CD4-positive, CD25-positive, alpha-beta regulatory T cell (primary cell): ENCODE results near the gene KRTAP5-6. TPM values are rescaled to one million over a fixed set of nuclear protein-coding genes. Genes with fewer than 3 reads are reported as not detected.

Experiments
- ATAC-seq, 2 donors: fragments of 150-1000 bp; cut with Tn5 transposase; one replicate each; pipeline ENCODE4 v1.10.0; 2021; ENCODE audit warnings: low read depth in 2 of 2, moderate number of reproducible peaks in 2 of 2, moderate library complexity in 1 of 2
- DNase-seq, 3 donors: peaks; one replicate each; pipeline versions ENCODE4 v3.0.0 to v3.0.0-alpha.2; 2012 to 2022; ENCODE audit warnings: mixed read lengths in 1 of 3
- H3K27ac ChIP-seq: one replicate; pipeline ENCODE4 v1.7.0; 2013; ENCODE audit warnings: mild to moderate bottlenecking, low read length; ENCODE audit not compliant: insufficient read depth, poor library complexity, severe bottlenecking
- H3K27me3 ChIP-seq: one replicate; pipeline ENCODE4 v1.7.0; 2013; ENCODE audit warnings: low read length; ENCODE audit not compliant: control insufficient read depth, insufficient read depth
- H3K36me3 ChIP-seq: one replicate; pipeline ENCODE4 v1.7.0; 2013; ENCODE audit warnings: mild to moderate bottlenecking, low read length, moderate library complexity; ENCODE audit not compliant: control insufficient read depth, insufficient read depth
- H3K4me1 ChIP-seq: 2 replicates; pipeline ENCODE4 v1.7.0; 2013; ENCODE audit warnings: mild to moderate bottlenecking, low read length; ENCODE audit not compliant: insufficient read depth, control insufficient read depth, poor library complexity, severe bottlenecking
- H3K4me3 ChIP-seq: one replicate; pipeline ENCODE4 v1.7.0; 2013; ENCODE audit warnings: low read depth, mild to moderate bottlenecking, low read length, moderate library complexity
- H3K9me3 ChIP-seq, 2 experiments: 1 replicate in 1 of 2; 2 replicates in 1 of 2; pipeline ENCODE4 v1.7.0; 2013; ENCODE audit warnings: low read length in 2 of 2, mild to moderate bottlenecking in 1 of 2, moderate library complexity in 1 of 2; ENCODE audit not compliant: control insufficient read depth in 2 of 2
- H3K27ac Mint-ChIP-seq, 3 donors: one replicate each; pipeline ENCODE4 v1.8.0; 2020 to 2022; ENCODE audit warnings: mild to moderate bottlenecking in 3 of 3, mixed read lengths in 3 of 3, moderate library complexity in 2 of 3
- H3K27me3 Mint-ChIP-seq: one replicate; pipeline ENCODE4 v1.8.0; 2022; ENCODE audit warnings: mild to moderate bottlenecking, mixed read lengths
- H3K36me3 Mint-ChIP-seq: one replicate; pipeline ENCODE4 v1.8.0; 2020; ENCODE audit warnings: mixed read lengths
- H3K4me1 Mint-ChIP-seq, 4 donors: one replicate each; pipeline ENCODE4 v1.8.0; 2020 to 2022; ENCODE audit warnings: mixed read lengths in 4 of 4, mild to moderate bottlenecking in 1 of 4
- H3K4me3 Mint-ChIP-seq, 4 donors: one replicate each; pipeline ENCODE4 v1.8.0; 2020 to 2022; ENCODE audit warnings: mild to moderate bottlenecking in 4 of 4, mixed read lengths in 4 of 4, moderate library complexity in 3 of 4
- H3K9me3 Mint-ChIP-seq, 7 donors: one replicate each; pipeline ENCODE4 v1.8.0; 2020 to 2022; ENCODE audit warnings: mixed read lengths in 7 of 7, mild to moderate bottlenecking in 3 of 7, moderate library complexity in 2 of 7
- polyA plus RNA-seq, 4 donors: library from polyadenylated mRNA; unstranded; fragments of 300-500 nt; fragmentation: Illumina TruSeq; gene quantifications; one replicate each; pipeline ENCODE4 v1.2.3, GENCODE V29; 2021
- total RNA-seq: library from RNA; stranded (reverse); gene quantifications from one replicate; pipeline ENCODE4 v1.2.3, GENCODE V29; 2022

The KRTAP5-6 gene
- total and polyA plus RNA-seq, 5 donors from 2014 or later: not detected

DNA sequence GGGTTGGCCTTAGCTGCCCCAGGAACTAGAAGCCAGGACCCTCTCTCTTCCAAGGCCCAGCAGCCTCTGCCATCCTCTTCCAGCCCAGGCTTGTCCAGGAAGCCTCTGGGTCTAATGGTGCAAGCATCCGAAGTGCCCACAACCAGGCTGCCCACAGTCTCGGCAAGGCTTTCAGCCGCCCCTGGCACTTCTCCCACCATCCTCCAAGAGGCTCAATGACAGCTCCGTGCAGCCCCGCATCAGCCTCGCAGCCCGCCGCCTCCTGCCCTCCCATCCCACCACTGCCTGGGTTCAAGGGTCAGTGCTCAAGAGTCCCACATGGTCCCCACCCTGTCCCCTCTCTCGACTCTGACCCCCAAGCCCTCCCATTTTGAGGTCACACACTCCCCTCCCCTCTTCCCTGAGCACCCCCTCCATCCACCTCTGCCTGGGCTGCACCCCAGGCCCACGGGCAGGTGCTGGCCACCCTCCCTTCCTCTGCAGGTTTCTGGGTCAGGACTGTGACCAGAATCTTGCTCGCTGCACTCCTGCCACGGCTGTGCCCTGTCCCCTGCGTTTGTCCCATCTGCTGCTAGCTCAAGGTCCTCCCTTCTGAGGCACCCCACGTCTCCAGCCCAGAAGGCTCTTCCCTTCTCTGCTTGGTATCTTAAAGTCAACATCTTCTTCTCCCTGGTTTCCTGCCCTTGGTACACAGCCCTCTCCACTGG is 36.2 kb downstream of the KRTAP5-6 start:
- peaks cover 10% of the 10 kb centered on the region for H3K27me3 Mint-ChIP-seq
- no peak overlapping the region for H3K4me3 Mint-ChIP-seq

DNA sequence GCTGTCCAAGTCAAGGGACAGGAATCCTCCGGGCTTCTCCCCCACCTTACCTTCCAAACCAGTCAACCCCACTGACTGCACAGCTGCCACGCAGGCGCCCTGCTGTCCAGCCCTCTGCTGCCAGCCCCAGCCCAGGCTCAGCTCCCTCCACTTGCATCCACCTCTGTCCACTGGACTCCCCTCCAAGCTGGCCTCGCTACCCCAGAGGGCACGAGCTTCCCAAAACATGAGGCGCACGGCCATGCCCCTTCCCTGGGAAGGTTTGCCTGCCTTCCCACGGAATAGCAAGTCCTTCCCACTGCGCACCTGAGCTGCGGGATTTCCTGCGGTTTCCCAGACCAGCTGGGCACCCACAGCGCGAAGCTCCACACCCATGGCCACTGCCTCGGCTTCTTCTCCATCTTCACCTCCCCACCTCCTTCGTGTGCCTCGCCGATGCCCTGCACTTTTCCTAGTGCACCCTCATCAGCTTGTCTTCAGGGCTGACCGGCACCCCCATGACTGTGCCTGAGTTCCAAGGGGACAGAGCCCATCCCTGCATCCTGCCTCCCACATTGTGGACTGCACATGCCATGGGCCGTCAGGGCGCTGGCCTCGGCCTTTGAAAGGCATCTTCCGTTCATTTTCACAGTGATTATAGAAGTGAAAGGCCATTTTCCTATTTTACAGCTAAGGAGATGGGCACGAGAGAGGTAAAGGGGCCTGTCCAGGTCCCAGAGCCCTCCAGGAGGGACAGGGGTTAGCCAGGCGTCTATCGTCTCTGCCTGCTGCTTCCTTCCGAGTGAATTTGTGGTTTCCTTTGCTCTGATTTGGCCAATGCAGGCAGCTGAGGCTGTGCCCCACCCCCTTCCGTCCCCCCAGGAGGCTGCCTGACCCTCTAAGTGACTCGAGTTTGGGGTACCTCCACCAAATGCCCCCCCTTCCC is 37.0 kb downstream of the KRTAP5-6 start:
- peaks cover 9% of the 10 kb centered on the region for H3K4me1 ChIP-seq
- Mint-ChIP-seq H3K36me3 (peaks cover 4% of the 10 kb centered on the region), H3K9me3 (peaks cover 1 to 22% (median 6%) of the 10 kb centered on the region in 7 donors), H3K27me3 (peaks cover 2% of the 10 kb centered on the region), H3K4me1 (peaks cover 1 to 19% (median 6%) of the 10 kb centered on the region in 4 donors), H3K4me3 (no peak overlapping the region), H3K27ac (peak overlapping the region in 1 of 3 donors; percentile 59)
- peaks cover 14 to 17% of the 10 kb centered on the region in 2 experiments for H3K9me3 ChIP-seq
- H3K36me3 ChIP-seq: no peaks in the 10 kb centered on the region
- peaks cover 3% of the 10 kb centered on the region for H3K27me3 ChIP-seq
- no peak overlapping the region for H3K27ac ChIP-seq
- no peak for ATAC-seq
- DNase-seq: no peak
- H3K4me3 ChIP-seq: no peak overlapping the region

More for the DNA sequence above, 36.2 kb downstream of the KRTAP5-6 start:
- no peak for ATAC-seq
- H3K9me3 ChIP-seq: peaks cover 14 to 17% of the 10 kb centered on the region in 2 experiments
- H3K4me3 ChIP-seq: no peak overlapping the region
- no peaks in the 10 kb centered on the region for H3K36me3 ChIP-seq
- Mint-ChIP-seq H3K36me3 (peaks cover 4% of the 10 kb centered on the region), H3K9me3 (peaks cover 1 to 22% (median 6%) of the 10 kb centered on the region in 7 donors), H3K27ac (peak overlapping the region in 1 of 3 donors; percentile 44), H3K4me1 (peaks cover 4 to 26% (median 7%) of the 10 kb centered on the region in 4 donors)
- H3K27ac ChIP-seq: no peak overlapping the region
- peaks cover 9% of the 10 kb centered on the region for H3K4me1 ChIP-seq
- peaks cover 7% of the 10 kb centered on the region for H3K27me3 ChIP-seq
- no peak for DNase-seq

DNA sequence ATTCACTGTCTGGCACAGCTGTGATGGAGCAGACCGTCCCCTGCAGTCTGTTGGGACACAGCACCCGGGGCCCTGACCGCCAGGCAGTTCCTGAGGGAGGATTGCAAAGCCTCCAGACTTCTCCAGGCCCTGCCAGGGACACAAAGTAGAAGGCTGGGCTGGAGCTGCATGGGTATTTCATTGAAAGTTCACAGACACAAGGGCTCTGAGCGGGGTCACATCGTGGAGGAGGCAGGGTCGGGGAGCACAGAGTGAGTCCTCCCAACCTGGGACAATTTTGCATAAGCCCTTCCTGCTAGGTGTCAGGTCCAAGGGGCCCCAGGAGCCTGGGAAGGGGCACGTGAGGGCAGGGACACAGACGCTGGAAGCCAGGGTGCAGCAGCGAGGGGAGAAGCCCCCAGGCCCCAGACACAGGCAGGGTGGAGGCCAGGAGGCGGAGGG is 37.7 kb downstream of the KRTAP5-6 start:
- no peak overlapping the region for H3K4me3 Mint-ChIP-seq
- no peak overlapping the region for H3K4me3 ChIP-seq

DNA sequence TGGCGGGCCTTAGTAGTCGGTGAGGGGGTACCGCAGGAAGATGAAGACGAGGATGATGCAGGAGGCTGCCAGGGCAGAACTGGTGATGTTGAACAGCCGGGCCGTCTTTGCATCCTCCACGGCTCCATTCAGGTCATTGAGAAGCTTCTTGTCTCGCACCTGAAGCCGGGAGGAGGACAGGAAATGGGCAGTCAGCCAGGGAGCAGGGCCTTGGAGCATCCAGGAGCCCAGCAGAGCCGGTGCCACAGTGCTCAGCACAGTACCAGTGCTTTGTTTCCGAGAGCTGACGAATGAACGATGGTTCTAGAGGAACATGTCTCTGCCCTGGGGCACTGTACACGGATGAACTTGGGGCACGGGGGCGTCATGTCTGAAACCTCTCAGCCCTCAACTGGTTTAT is 38.3 kb downstream of the KRTAP5-6 start:
- no peak overlapping the region for H3K27ac Mint-ChIP-seq
- H3K4me3 Mint-ChIP-seq: no peak overlapping the region
- peaks cover 0 to 14% (median 6%) of the 10 kb centered on the region in 4 donors for H3K4me1 Mint-ChIP-seq
- no peak overlapping the region for H3K4me3 ChIP-seq
- H3K9me3 ChIP-seq: peaks cover 14 to 17% of the 10 kb centered on the region in 2 experiments
- H3K27me3 Mint-ChIP-seq: no peaks in the 10 kb centered on the region
- no peak overlapping the region for H3K27ac ChIP-seq
- DNase-seq (no peak), ATAC-seq (no peak)
- H3K36me3 ChIP-seq: no peaks in the 10 kb centered on the region
- peaks cover 9% of the 10 kb centered on the region for H3K4me1 ChIP-seq
- peaks cover 1% of the 10 kb centered on the region for H3K27me3 ChIP-seq
- peaks cover 4% of the 10 kb centered on the region for H3K36me3 Mint-ChIP-seq
- H3K9me3 Mint-ChIP-seq: peaks cover 1 to 22% (median 6%) of the 10 kb centered on the region in 7 donors

More for the DNA sequence above, 37.7 kb downstream of the KRTAP5-6 start:
- H3K36me3 Mint-ChIP-seq: peaks cover 4% of the 10 kb centered on the region
- Histone ChIP-seq H3K27ac (no peak overlapping the region), H3K4me1 (peaks cover 9% of the 10 kb centered on the region), H3K9me3 (peaks cover 14 to 17% of the 10 kb centered on the region in 2 experiments), H3K36me3 (no peaks in the 10 kb centered on the region), H3K27me3 (peaks cover 1% of the 10 kb centered on the region)
- H3K4me1 Mint-ChIP-seq: peaks cover 0 to 14% (median 6%) of the 10 kb centered on the region in 4 donors
- H3K9me3 Mint-ChIP-seq: peaks cover 1 to 22% (median 6%) of the 10 kb centered on the region in 7 donors
- H3K27ac Mint-ChIP-seq: no peak overlapping the region
- no peak for DNase-seq
- ATAC-seq: no peak
- H3K27me3 Mint-ChIP-seq: no peaks in the 10 kb centered on the region

DNA sequence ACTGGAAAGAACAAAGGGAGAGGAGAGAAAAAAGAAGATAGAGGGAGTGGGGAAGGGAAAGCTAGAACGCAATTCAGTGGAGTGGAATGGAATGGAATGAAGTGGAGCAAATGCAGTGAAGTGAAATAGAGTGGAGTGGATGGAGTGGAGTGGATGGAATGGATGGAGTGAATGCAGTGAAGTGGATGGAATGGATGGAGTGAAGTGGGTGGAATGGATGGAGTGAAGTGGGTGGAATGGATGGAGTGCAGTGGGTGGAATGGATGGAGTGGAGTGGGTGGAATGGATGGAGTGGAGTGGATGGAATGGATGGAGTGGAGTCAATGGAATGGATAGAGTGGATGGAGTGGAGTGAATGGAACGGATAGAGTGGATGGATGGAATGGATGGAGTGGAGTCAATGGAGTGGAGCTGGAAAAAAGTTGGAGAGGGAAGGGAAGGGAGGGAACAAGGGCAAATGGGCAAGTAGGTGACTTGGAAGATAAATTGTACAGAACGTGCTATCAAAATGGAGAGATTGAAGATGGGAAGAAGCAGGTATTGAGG is 39.5 kb downstream of the KRTAP5-6 start:
- H3K4me1 ChIP-seq: peaks cover 9% of the 10 kb centered on the region
- H3K4me3 ChIP-seq: no peak overlapping the region
- no peak overlapping the region for H3K27ac ChIP-seq
- Mint-ChIP-seq H3K27ac (no peak overlapping the region), H3K27me3 (no peaks in the 10 kb centered on the region), H3K4me1 (peaks cover 0 to 14% (median 6%) of the 10 kb centered on the region in 4 donors), H3K9me3 (peaks cover 1 to 22% (median 6%) of the 10 kb centered on the region in 7 donors), H3K4me3 (no peak overlapping the region), H3K36me3 (peaks cover 4% of the 10 kb centered on the region)
- peaks cover 1% of the 10 kb centered on the region for H3K27me3 ChIP-seq
- peaks cover 14 to 17% of the 10 kb centered on the region in 2 experiments for H3K9me3 ChIP-seq
- no peak for DNase-seq
- ATAC-seq: no peak
- H3K36me3 ChIP-seq: no peaks in the 10 kb centered on the region

DNA sequence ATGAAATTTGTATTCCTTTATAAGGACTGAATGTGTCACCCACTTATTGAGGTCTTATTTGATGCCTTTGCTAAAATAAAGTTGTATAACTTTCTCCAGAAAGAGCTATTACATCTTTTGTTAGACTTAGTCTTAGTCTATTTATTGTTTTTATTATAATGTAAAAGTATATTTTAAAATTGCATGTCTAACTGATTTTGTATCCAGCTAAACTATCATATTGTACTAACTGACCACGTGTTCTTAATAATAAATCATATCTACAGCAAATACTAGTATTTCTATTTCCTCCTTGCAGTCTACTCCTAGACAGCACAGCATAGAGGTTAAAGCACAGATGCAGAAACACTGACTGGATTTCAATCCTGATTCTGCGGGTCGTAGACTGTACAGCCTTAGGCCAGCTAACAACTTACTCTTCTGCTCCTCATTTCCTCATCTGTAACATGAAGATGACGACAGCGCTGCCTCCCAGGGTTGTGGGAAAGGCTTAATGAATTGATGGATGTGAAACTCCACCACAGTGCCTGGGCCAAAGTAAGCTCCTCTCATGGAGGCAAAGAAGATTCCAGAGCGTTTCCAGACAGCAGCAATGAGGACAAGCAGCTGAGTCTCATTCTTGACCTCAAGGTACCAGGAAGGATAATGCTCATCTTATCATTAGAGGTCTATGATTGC is 40.2 kb downstream of the KRTAP5-6 start:
- Mint-ChIP-seq H3K27me3 (no peaks in the 10 kb centered on the region), H3K36me3 (peaks cover 4% of the 10 kb centered on the region), H3K9me3 (peaks cover 1 to 22% (median 6%) of the 10 kb centered on the region in 7 donors), H3K4me3 (no peak overlapping the region), H3K27ac (no peak overlapping the region), H3K4me1 (peaks cover 0 to 13% (median 6%) of the 10 kb centered on the region in 4 donors)
- H3K4me3 ChIP-seq: no peak overlapping the region
- peaks cover 9% of the 10 kb centered on the region for H3K4me1 ChIP-seq
- DNase-seq (no peak), ATAC-seq (no peak)
- peaks cover 14 to 17% of the 10 kb centered on the region in 2 experiments for H3K9me3 ChIP-seq
- no peaks in the 10 kb centered on the region for H3K36me3 ChIP-seq
- no peak overlapping the region for H3K27ac ChIP-seq
- no peaks in the 10 kb centered on the region for H3K27me3 ChIP-seq

DNA sequence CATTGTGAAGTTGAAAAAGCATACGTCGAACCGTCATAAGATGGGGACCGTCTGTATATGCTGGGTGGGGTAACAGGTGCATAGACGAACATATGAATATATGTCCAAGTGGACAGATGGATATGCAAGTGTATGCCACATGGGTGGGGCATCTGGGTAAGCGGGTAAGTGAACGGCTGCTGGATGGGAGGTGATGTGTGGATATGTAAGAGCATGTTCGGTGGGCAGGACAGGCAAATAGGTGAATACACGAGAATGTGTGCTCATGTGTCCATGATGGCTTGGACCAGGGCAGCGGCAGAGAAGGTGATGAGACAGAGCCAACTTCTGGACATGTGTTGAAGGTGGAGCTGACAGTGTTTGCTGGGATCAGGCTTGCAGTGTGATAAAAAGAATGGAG is 41.4 kb downstream of the KRTAP5-6 start:
- H3K27me3 Mint-ChIP-seq: no peaks in the 10 kb centered on the region

More for the DNA sequence above, 41.4 kb downstream of the KRTAP5-6 start:
- Histone ChIP-seq H3K9me3 (peaks cover 14 to 17% of the 10 kb centered on the region in 2 experiments), H3K27ac (no peak overlapping the region), H3K36me3 (no peaks in the 10 kb centered on the region), H3K27me3 (no peaks in the 10 kb centered on the region), H3K4me3 (no peak overlapping the region), H3K4me1 (peaks cover 9% of the 10 kb centered on the region)
- Mint-ChIP-seq H3K9me3 (peaks cover 1 to 22% (median 6%) of the 10 kb centered on the region in 7 donors), H3K4me1 (peaks cover 0 to 11% (median 6%) of the 10 kb centered on the region in 4 donors), H3K36me3 (peaks cover 4% of the 10 kb centered on the region), H3K4me3 (no peak overlapping the region), H3K27ac (no peak overlapping the region)
- ATAC-seq (no peak), DNase-seq (no peak)
